PC-3 (cell line): ENCODE results near the gene SLC34A1. TPM values are rescaled to one million over a fixed set of nuclear protein-coding genes. Genes with fewer than 3 reads are reported as not detected.

Source experiments
- ATAC-seq: fragments of 200-7000 bp; cut with Tn5 transposase; 2 replicates; pipeline ENCODE4 v1.9.1; 2020; ENCODE audit warnings: mild to moderate bottlenecking, moderate library complexity
- BruUV-seq: library from RNA; stranded (reverse); fragments of 400-500 nt; replicated peaks from 2 replicates; lab custom pipeline; 2021; lab: Mats Ljungman, UMichigan
- CTCF ChIA-PET: fragments of 300-600 bp; sonication (Branson Sonifier 250); formaldehyde crosslinking; loops from one replicate; lab custom pipeline; 2022; ENCODE audit warnings: antibody characterized with exemption; lab: Charles Lee
- POLR2A ChIA-PET: fragments of 300-600 bp; sonication (Branson Sonifier 250); formaldehyde crosslinking; loops from one replicate; lab custom pipeline; 2022; ENCODE audit warnings: antibody characterized with exemption; ENCODE audit not compliant: unreplicated experiment; lab: Charles Lee
- DNase-seq: peaks from one replicate; pipeline ENCODE4 v3.0.0-alpha.2; 2015
- H2AFZ ChIP-seq: fragments of 300-600 bp; sonication (generic); 2 replicates; pipeline ENCODE4 v1.6.0; 2016; ENCODE audit warnings: antibody characterized with exemption, low read length
- H3F3A ChIP-seq: fragments of 300-600 bp; sonication (generic); one replicate; pipeline ENCODE4 v1.6.0; 2017; ENCODE audit warnings: antibody characterized with exemption, low read length, control low read depth, mild to moderate bottlenecking; ENCODE audit not compliant: unreplicated experiment
- H3K27ac ChIP-seq: fragments of 300-600 bp; sonication (generic); 2 replicates; pipeline ENCODE4 v1.5.1; 2016; ENCODE audit warnings: mild to moderate bottlenecking, low read length
- H3K27me3 ChIP-seq: fragments of 300-600 bp; sonication (generic); 2 replicates; pipeline ENCODE4 v1.6.1; 2016; ENCODE audit warnings: low read length, mixed read lengths
- H3K36me3 ChIP-seq: fragments of 300-600 bp; sonication (generic); 2 replicates; pipeline ENCODE4 v1.6.1; 2016; ENCODE audit warnings: low read depth, mixed run types, low read length, mixed read lengths
- H3K4me1 ChIP-seq: fragments of 300-600 bp; sonication (generic); 2 replicates; pipeline ENCODE4 v1.5.1; 2016; ENCODE audit warnings: low read length; ENCODE audit not compliant: insufficient read depth
- H3K4me2 ChIP-seq: fragments of 300-600 bp; sonication (generic); 2 replicates; pipeline ENCODE4 v1.6.0; 2016; ENCODE audit warnings: low read length
- H3K4me3 ChIP-seq: fragments of 300-600 bp; sonication (generic); 2 replicates; pipeline ENCODE4 v1.5.1; 2016; ENCODE audit warnings: mild to moderate bottlenecking, low read length, mixed read lengths
- H3K79me2 ChIP-seq: fragments of 300-600 bp; sonication (generic); 2 replicates; pipeline ENCODE4 v1.6.1; 2017; ENCODE audit warnings: low read length, mixed read lengths
- H3K9ac ChIP-seq: fragments of 300-600 bp; sonication (generic); 2 replicates; pipeline ENCODE4 v1.6.0; 2016; ENCODE audit warnings: mild to moderate bottlenecking, low read length
- H3K9me2 ChIP-seq: fragments of 300-600 bp; sonication (generic); replicated peaks from 2 replicates; pipeline ENCODE4 v1.6.1; 2016; ENCODE audit warnings: mixed run types, low read length, mixed read lengths
- H3K9me3 ChIP-seq: fragments of 300-600 bp; sonication (generic); 2 replicates; pipeline ENCODE4 v1.6.1; 2016; ENCODE audit warnings: low read length, mixed read lengths
- H4K20me1 ChIP-seq: fragments of 300-600 bp; sonication (generic); 2 replicates; pipeline ENCODE4 v1.6.1; 2016; ENCODE audit warnings: low read length, mixed read lengths
- CTCF ChIP-seq: fragments of 300-600 bp; sonication (generic); conservative IDR thresholded peaks from 2 replicates; pipeline ENCODE4 v1.5.1; 2017; ENCODE audit warnings: antibody characterized with exemption, low read depth, mild to moderate bottlenecking, low read length
- EZH2 ChIP-seq: fragments of 300-600 bp; sonication (generic); IDR thresholded peaks from one replicate; pipeline ENCODE4 v1.6.1; 2017; ENCODE audit warnings: antibody characterized with exemption, mild to moderate bottlenecking, low read length; ENCODE audit not compliant: unreplicated experiment
- EZH2phosphoT487 ChIP-seq: fragments of 300-600 bp; sonication (generic); IDR thresholded peaks from 2 replicates; pipeline ENCODE4 v1.6.1; 2018; ENCODE audit warnings: mild to moderate bottlenecking, antibody characterized with exemption, low read length, borderline replicate concordance
- intact Hi-C: fragments of 100-400 bp; cut with micrococcal nuclease; formaldehyde crosslinking; loops from 2 replicates; pipeline ENCODE4 v1.9.0; 2023
- total RNA-seq: library from RNA; depleted of rRNA; stranded (reverse); fragments of >200 nt; gene quantifications from 2 replicates; pipeline ENCODE4 v1.2.3, GENCODE V29; 2014

SLC34A1 gene
- total RNA-seq, 1 experiment from 2014 or later, result 0.07 TPM

GRCh38 chr5:177445052-177445916 lies 61.0 kb downstream of the SLC34A1 start:
- Histone ChIP-seq H3K27ac (no peak overlapping the region), H3K36me3 (peaks cover 8% of the 10 kb centered on the region; the same call in 1 of the 2 replicates), H3K9me3 (no peaks in the 10 kb centered on the region), H2AFZ (no peak overlapping the region), H3K4me1 (peaks cover 23% of the 10 kb centered on the region), H4K20me1 (no peaks in the 10 kb centered on the region), H3F3A (peaks cover 7% of the 10 kb centered on the region), H3K4me2 (peak overlapping the region; percentile 97), H3K79me2 (peaks cover 48% of the 10 kb centered on the region), H3K4me3 (peak overlapping the region; percentile 82; the same call in 1 of the 2 replicates), H3K27me3 (no peaks in the 10 kb centered on the region), H3K9ac (peak overlapping the region; percentile 75; the same call in 1 of the 2 replicates), H3K9me2 (no peaks in the 10 kb centered on the region)
- POLR2A ChIA-PET, result interaction anchor here (0.6 to 1.3 kb wide), 3 partner anchors 19 to 52 kb away, joined by 3 to 7 read pairs (median 3); partner anchors contain the start of gene GRK6
- no peak for TF ChIP-seq EZH2
- no peak for TF ChIP-seq EZH2phosphoT487
- TF ChIP-seq CTCF, result no peak
- DNase-seq, result no peak
- intact Hi-C loops, result no loop called here
- ATAC-seq, result no peak
- CTCF ChIA-PET, result interaction anchor here (0.5 to 2.2 kb wide), 4 partner anchors 10 to 41 kb away, joined by 3 to 7 read pairs (median 4); partner anchors contain the start of gene GRK6
- TSS peak; percentile 29 for BruUV-seq

- H3K4me2 ChIP-seq, result peak overlapping the region; percentile 97
- no peaks in the 10 kb centered on the region for H4K20me1 ChIP-seq
- peak overlapping the region; percentile 82 for H3K4me3 ChIP-seq
- POLR2A ChIA-PET, result interaction anchor here (0.6 kb wide), 1 partner anchor 52 kb away, joined by 3 read pairs; no protein-coding TSS in a partner anchor
- H3K79me2 ChIP-seq, result peaks cover 48% of the 10 kb centered on the region
- CTCF ChIA-PET, result interaction anchor here (0.5 to 0.7 kb wide), 3 partner anchors 10 to 41 kb away, joined by 3 to 7 read pairs (median 4); partner anchors contain the start of gene GRK6
- intact Hi-C loops, result loop anchor here (2.0 kb wide), 2 partner anchors 19 to 127 kb away; partner anchors contain the start of gene GRK6
- H3F3A ChIP-seq, result peaks cover 7% of the 10 kb centered on the region
- H3K36me3 ChIP-seq, result peaks cover 7% of the 10 kb centered on the region; the same call in 1 of the 2 replicates
- no peak for TF ChIP-seq CTCF
- no peak for TF ChIP-seq EZH2phosphoT487
- TF ChIP-seq EZH2, result no peak
- no TSS peak for BruUV-seq
- H3K9me3 ChIP-seq, result no peaks in the 10 kb centered on the region
- H3K9ac ChIP-seq, result peak overlapping the region; percentile 75
- ATAC-seq (no peak), DNase-seq (no peak)
- no peak overlapping the region for H2AFZ ChIP-seq
- peak overlapping the region; percentile 23; the same call in 1 of the 2 replicates for H3K27ac ChIP-seq
- H3K4me1 ChIP-seq, result peaks cover 23% of the 10 kb centered on the region
- no peaks in the 10 kb centered on the region for H3K9me2 ChIP-seq
- no peaks in the 10 kb centered on the region for H3K27me3 ChIP-seq
These were observed 61.6 kb downstream of the SLC34A1 start for GRCh38 chr5:177445917-177446199.
